Esophagus squamous epithelium (tissue), 5 donors: Measurements from ENCODE around the gene TFRC. TPM values are rescaled to one million over a fixed set of nuclear protein-coding genes. Genes with fewer than 3 reads are reported as not detected.
"Not testable (repeated sequence)": the region's sequence is repeated elsewhere in the genome, so short reads cannot be mapped to it uniquely, and the experiment has no call there.

Experiments
- DNase-seq: peaks from one replicate; lab custom pipeline; 2025; lab: John Stamatoyannopoulos, UW
- H3K27ac ChIP-seq, 4 donors: fragments of 200-600 bp; sonication (generic); one replicate each; pipeline ENCODE4 v1.5.1; 2016 to 2019; ENCODE audit warnings: mild to moderate bottlenecking in 1 of 4
- H3K27me3 ChIP-seq, 4 donors: fragments of 200-600 bp; sonication (generic); 1 replicate in 3 of 4; 2 replicates in 1 of 4; pipeline versions ENCODE4 v1.5.1 to v1.6.0; 2017 to 2021; ENCODE audit warnings: antibody characterized with exemption in 1 of 4
- H3K36me3 ChIP-seq, 3 donors: fragments of 200-600 bp; sonication (generic); one replicate each; pipeline ENCODE4 v1.5.1; 2016 to 2019
- H3K4me1 ChIP-seq, 3 donors: fragments of 200-600 bp; sonication (generic); one replicate each; pipeline ENCODE4 v1.5.1; 2017 to 2019
- H3K4me3 ChIP-seq, 4 donors: fragments of 200-600 bp; sonication (generic); 1 replicate in 3 of 4; 2 replicates in 1 of 4; pipeline ENCODE4 v1.5.1; 2016 to 2019; ENCODE audit warnings: mild to moderate bottlenecking in 2 of 4, moderate library complexity in 1 of 4
- H3K9me3 ChIP-seq, 3 donors: fragments of 200-600 bp; sonication (generic); one replicate each; pipeline ENCODE4 v1.5.1; 2016 to 2019
- CTCF ChIP-seq, 6 experiments: fragments of 450-650 bp in 4 of 6; fragments of 200-600 bp in 2 of 6; sonication (generic) in 2 of 6; IDR thresholded peaks; one replicate each; pipeline ENCODE4 v1.5.1; 2016 to 2019; ENCODE audit warnings: antibody characterized with exemption in 6 of 6, mild to moderate bottlenecking in 4 of 6, moderate library complexity in 4 of 6
- POLR2A ChIP-seq, 4 donors: fragments of 450-650 bp; IDR thresholded peaks; one replicate each; pipeline ENCODE4 v1.6.1; 2017; ENCODE audit warnings: antibody characterized with exemption in 4 of 4, mild to moderate bottlenecking in 4 of 4, moderate library complexity in 3 of 4
- WGBS, 2 donors: methylation state at CpG; one replicate each; pipeline ENCODE4 v1.1.5; 2018; 5-methylcytosine and 5-hydroxymethylcytosine counted together
- intact Hi-C: fragments of 100-400 bp; cut with DNase I; formaldehyde crosslinking; loops from one replicate; pipeline ENCODE4 v1.15.0; 2022
- total RNA-seq, 4 donors: library from RNA; depleted of rRNA; stranded (reverse); fragments of >200 nt; gene quantifications; one replicate each; pipeline ENCODE4 v1.1.0, GENCODE V29; 2016
- donor health status: DM: yes; HTN: yes; CAD: no.

TFRC gene
- total RNA-seq, 4 donors from 2014 or later, result 71.0 to 202 (median 151) TPM

- H3K4me1 ChIP-seq, result peaks cover 0 to 22% (median 5%) of the 10 kb centered on the region in 3 donors
- H3K4me3 ChIP-seq, result no peak overlapping the region
- no peak overlapping the region for H3K27ac ChIP-seq
- H3K36me3 ChIP-seq, result no peaks in the 10 kb centered on the region
- 64 to 95% methylated on average over 3 of the region's 3 CpGs for WGBS, 2 donors
- H3K27me3 ChIP-seq, result no peaks in the 10 kb centered on the region
- no peak for DNase-seq
- intact Hi-C loops, result no loop called here
- no peaks in the 10 kb centered on the region for H3K9me3 ChIP-seq
- TF ChIP-seq POLR2A (IDR thresholded peaks at IDR 0.05) (no peak), CTCF (IDR thresholded peaks at IDR 0.05) (no peak)
These were observed 33.8 kb upstream of the TFRC start for GRCh38 chr3:196115678-196116083.

- Histone ChIP-seq H3K36me3 (no peaks in the 10 kb centered on the region), H3K27ac (no peak overlapping the region), H3K9me3 (no peaks in the 10 kb centered on the region), H3K4me3 (no peak overlapping the region), H3K27me3 (no peaks in the 10 kb centered on the region), H3K4me1 (peaks cover 0 to 34% (median 0%) of the 10 kb centered on the region in 3 donors)
- 16 to 23% methylated on average over 7 of the region's 7 CpGs for WGBS, 2 donors
- intact Hi-C loops, result no loop called here
- no peak for TF ChIP-seq CTCF (IDR thresholded peaks at IDR 0.05)
- TF ChIP-seq POLR2A (IDR thresholded peaks at IDR 0.05), result no peak
- DNase-seq, result no peak
These were observed 30.1 kb upstream of the TFRC start for GRCh38 chr3:196111939-196112386.

- TF ChIP-seq POLR2A (IDR thresholded peaks at IDR 0.05) (no peak), CTCF (IDR thresholded peaks at IDR 0.05) (no peak)
- H3K4me3 ChIP-seq, result no peak overlapping the region
- H3K27ac ChIP-seq, result peak overlapping the region; percentile 2 to 74 (median 65)
- peaks cover 0 to 36% (median 0%) of the 10 kb centered on the region in 3 donors for H3K4me1 ChIP-seq
- intact Hi-C loops, result no loop called here
- H3K27me3 ChIP-seq, result no peaks in the 10 kb centered on the region
- H3K9me3 ChIP-seq, result no peaks in the 10 kb centered on the region
- WGBS, 2 donors, result 38 to 61% methylated on average over 3 to 9 of the region's 13 CpGs
- no peak for DNase-seq
- no peaks in the 10 kb centered on the region for H3K36me3 ChIP-seq
These were observed 26.3 kb upstream of the TFRC start for GRCh38 chr3:196108075-196108743.

GRCh38 chr3:196104707-196105106 is 22.8 kb upstream of the TFRC start:
- H3K4me3 ChIP-seq, intact Hi-C loops, H3K36me3 ChIP-seq, H3K9me3 ChIP-seq, H3K27me3 ChIP-seq, DNase-seq, H3K27ac ChIP-seq: not testable (repeated sequence)
- 82 to 85% methylated on average over 11 to 12 of the region's 12 CpGs for WGBS, 2 donors
- peaks cover 0 to 19% (median 0%) of the 10 kb centered on the region in 3 donors for H3K4me1 ChIP-seq

- DNase-seq, H3K36me3 ChIP-seq, H3K9me3 ChIP-seq, H3K4me3 ChIP-seq, H3K27me3 ChIP-seq, intact Hi-C loops: not testable (repeated sequence)
- WGBS, 2 donors, result 57 to 78% methylated on average over 5 to 8 of the region's 8 CpGs
- Histone ChIP-seq H3K27ac (peak overlapping the region in 1 of 4 donors; percentile 19), H3K4me1 (peaks cover 3 to 29% (median 7%) of the 10 kb centered on the region in 3 donors)
These were observed 16.6 kb upstream of the TFRC start for GRCh38 chr3:196098365-196098980.
